Ishikawa (cell line): ENCODE measurements around the gene SERPINA1.

Source experiments
- CEBPB ChIP-seq: IDR thresholded peaks from 2 replicates; pipeline ENCODE4 v1.6.1; 2012
- CREB1 ChIP-seq: IDR thresholded peaks from 2 replicates; pipeline ENCODE4 v1.6.1; 2012; ENCODE audit warnings: low read depth
- EGR1 ChIP-seq: IDR thresholded peaks from 2 replicates; pipeline ENCODE4 v1.6.1; 2012
- EP300 ChIP-seq: IDR thresholded peaks from 2 replicates; pipeline ENCODE4 v1.6.1; 2012; ENCODE audit warnings: borderline replicate concordance
- FOXM1 ChIP-seq: IDR thresholded peaks from 2 replicates; pipeline ENCODE4 v1.6.1; 2012; ENCODE audit warnings: low read depth, borderline replicate concordance
- MAX ChIP-seq: IDR thresholded peaks from 2 replicates; pipeline ENCODE4 v1.6.1; 2012
- NFIC ChIP-seq: IDR thresholded peaks from 2 replicates; pipeline ENCODE4 v1.6.1; 2012
- RAD21 ChIP-seq: IDR thresholded peaks from 2 replicates; pipeline ENCODE4 v1.6.1; 2012; ENCODE audit warnings: low read depth
- REST ChIP-seq: IDR thresholded peaks from 2 replicates; pipeline ENCODE4 v1.6.1; 2012; ENCODE audit warnings: low read depth, mild to moderate bottlenecking
- TAF1 ChIP-seq: IDR thresholded peaks from 2 replicates; pipeline ENCODE4 v1.6.1; 2012; ENCODE audit warnings: low read depth, mild to moderate bottlenecking
- TCF12 ChIP-seq: IDR thresholded peaks from 2 replicates; pipeline ENCODE4 v1.6.1; 2012; ENCODE audit warnings: low read depth
- TEAD4 ChIP-seq: IDR thresholded peaks from 2 replicates; pipeline ENCODE4 v1.6.1; 2012
- USF1 ChIP-seq: IDR thresholded peaks from 2 replicates; pipeline ENCODE4 v1.6.1; 2012
- YY1 ChIP-seq: IDR thresholded peaks from 2 replicates; pipeline ENCODE4 v1.6.1; 2012; ENCODE audit warnings: low read depth
- ZBTB7A ChIP-seq: IDR thresholded peaks from 2 replicates; pipeline ENCODE4 v1.6.1; 2012; ENCODE audit warnings: low read depth

The SERPINA1 gene

GRCh38 chr14:94367347-94368242 is 20.8 kb downstream of the SERPINA1 start:
- TF ChIP-seq EGR1: no peak
- TF ChIP-seq ZBTB7A: no peak
- no peak for TF ChIP-seq FOXM1
- TF ChIP-seq EP300: no peak
- no peak for TF ChIP-seq TEAD4
- TF ChIP-seq YY1: no peak
- TF ChIP-seq RAD21: no peak
- no peak for TF ChIP-seq MAX
- TF ChIP-seq TAF1: no peak
- no peak for TF ChIP-seq REST
- no peak for TF ChIP-seq USF1
- no peak for TF ChIP-seq NFIC
- no peak for TF ChIP-seq TCF12
- TF ChIP-seq CREB1: no peak
- no peak for TF ChIP-seq CEBPB

- TF ChIP-seq ZBTB7A: no peak
Observed at GRCh38 chr14:94366146-94366915, 22.1 kb downstream of the SERPINA1 start, which contains the start of gene SERPINA2. TSS of gene SERPINA2 (minus strand) at chr14:94366698.

- TF ChIP-seq CEBPB (no peak), TEAD4 (no peak), REST (no peak), RAD21 (no peak), USF1 (no peak), CREB1 (no peak), ZBTB7A (no peak), EGR1 (no peak), FOXM1 (no peak), TAF1 (no peak), YY1 (no peak), TCF12 (no peak), NFIC (no peak), MAX (no peak), EP300 (no peak)
Observed at GRCh38 chr14:94365624-94366023, 22.8 kb downstream of the SERPINA1 start.

- TF ChIP-seq CEBPB: no peak
- TF ChIP-seq EP300: no peak
Observed at GRCh38 chr14:94364964-94365363, 23.4 kb downstream of the SERPINA1 start.

GRCh38 chr14:94364037-94364436 is 24.4 kb downstream of the SERPINA1 start:
- no peak for TF ChIP-seq MAX
- TF ChIP-seq NFIC: no peak
- TF ChIP-seq EP300: no peak
- no peak for TF ChIP-seq EGR1
- TF ChIP-seq RAD21: no peak
- TF ChIP-seq CEBPB: no peak
- TF ChIP-seq USF1: no peak
- TF ChIP-seq YY1: no peak
- no peak for TF ChIP-seq REST
- TF ChIP-seq TCF12: no peak
- no peak for TF ChIP-seq FOXM1
- TF ChIP-seq CREB1: no peak
- no peak for TF ChIP-seq ZBTB7A
- no peak for TF ChIP-seq TAF1
- TF ChIP-seq TEAD4: no peak
